NCI-H146 (cell line): Measurements from ENCODE around the gene SLC16A12.
"Not testable (repeated sequence)": the region's sequence is repeated elsewhere in the genome, so short reads cannot be mapped to it uniquely, and the experiment has no call there.

Source experiments
- DNase-seq: peaks from one replicate; lab custom pipeline; 2025; lab: John Stamatoyannopoulos, UW

SLC16A12 gene

DNA sequence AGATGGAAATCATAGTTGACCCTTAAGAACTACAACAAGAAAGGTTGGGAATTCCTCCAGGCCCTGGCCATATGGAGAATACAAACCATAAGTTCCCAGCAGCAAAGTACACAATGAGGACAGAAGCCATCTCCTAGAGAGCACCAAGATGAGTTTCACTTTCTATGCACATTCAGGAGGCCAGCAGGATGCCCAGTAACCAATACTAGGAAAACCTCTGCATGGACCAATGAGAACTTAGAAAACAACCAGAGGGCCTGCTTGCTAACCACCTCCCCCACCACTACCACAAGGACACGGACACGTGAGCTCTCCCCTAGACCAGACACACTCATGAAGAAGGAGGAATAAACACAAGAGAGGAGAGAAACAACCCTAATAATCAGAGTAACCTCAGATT, 64.8 kb downstream of the SLC16A12 start:
- no peak for DNase-seq

DNA sequence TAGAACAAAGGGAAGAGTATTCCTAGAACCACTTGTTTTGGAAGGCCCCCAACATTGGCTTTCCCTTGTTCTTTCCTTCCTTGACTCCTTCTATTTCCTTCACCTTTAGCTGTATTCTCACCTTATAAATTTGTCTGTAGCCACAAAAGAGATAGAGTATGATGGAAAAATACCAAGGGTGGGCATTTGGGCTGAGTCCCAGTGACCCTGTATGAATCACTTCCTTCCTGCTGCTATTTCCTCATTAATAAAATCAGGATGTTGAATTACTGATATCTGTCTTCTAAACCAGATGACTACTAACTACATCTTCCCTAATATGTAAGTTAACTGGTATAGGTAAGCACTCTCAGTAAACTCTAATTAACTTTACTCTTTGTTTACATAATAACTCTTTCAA, 65.9 kb downstream of the SLC16A12 start:
- no peak for DNase-seq

DNA sequence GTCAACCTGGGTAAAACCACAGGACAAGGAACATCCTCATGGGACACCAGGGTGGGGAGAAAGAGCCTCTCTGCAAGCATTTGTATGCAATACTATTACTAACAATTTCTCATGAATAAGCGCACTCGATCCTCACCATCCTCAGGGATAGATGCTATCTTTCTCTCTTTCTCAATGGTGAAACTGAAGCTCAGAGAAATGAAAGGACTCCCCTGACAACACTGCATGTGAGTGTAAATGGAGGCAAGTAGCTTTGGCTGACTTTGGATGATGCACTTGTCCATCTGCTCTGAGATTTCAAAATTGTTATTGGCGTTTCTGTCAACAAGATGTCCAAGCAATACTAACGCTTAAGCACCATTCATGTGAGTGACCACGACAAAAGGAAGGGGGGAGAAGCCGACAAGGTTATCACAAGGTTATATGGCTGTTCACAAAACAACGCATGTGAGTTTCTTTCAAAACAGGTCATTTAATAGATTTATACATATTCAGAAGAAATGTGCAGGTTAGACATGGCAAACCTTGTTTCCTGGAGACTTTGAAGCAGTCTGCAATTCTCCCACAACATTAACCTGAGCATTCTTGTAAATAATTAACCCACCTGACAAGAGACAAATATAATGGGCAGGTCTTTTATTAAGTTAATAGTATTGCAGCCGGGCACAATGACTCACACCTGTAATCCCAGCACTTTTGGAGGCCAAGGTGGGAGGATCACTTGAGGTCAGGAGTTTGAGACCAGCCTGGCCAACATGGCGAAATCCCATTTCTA, 67.0 kb downstream of the SLC16A12 start:
- DNase-seq = no peak

DNA sequence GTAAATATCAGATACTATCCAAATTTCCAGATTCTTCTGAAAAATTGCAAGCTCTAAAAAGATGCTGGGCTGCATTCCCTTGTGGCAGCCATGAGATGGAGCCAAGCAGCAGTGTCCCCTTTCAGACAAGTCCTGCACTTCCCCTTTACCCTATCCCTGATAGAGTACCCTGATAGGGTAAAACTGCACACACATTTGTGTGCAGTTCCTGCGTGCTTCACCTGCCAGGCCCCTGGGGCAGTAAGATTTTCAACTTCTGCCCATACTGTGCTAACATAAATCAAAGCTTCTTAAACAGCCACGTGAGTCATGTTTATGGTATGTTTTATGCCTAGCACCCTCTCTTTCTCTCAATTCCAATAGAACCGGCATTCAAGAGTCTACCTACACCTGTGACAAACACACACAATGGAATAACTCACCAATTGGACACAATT, 68.8 kb downstream of the SLC16A12 start:
- peak; percentile 50 for DNase-seq

DNA sequence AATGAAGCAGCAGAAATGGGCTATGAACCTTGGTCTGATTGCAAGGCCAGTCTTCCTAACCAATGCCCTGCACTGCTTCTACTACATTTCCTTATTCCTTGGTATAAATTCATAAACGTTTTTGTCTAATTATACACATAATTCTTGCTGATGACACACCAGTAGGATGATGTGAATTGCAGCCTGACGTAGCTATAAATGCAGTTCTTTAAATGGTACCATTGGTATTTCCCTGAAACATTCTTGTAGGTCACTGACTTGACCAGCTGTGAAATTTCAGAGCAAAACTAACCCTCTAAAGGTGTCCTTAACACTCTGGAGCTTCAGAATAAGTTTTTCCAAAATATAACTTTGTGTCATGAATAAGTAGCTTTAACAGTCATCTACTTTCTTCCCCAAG, 70.2 kb downstream of the SLC16A12 start:
- no peak for DNase-seq

DNA sequence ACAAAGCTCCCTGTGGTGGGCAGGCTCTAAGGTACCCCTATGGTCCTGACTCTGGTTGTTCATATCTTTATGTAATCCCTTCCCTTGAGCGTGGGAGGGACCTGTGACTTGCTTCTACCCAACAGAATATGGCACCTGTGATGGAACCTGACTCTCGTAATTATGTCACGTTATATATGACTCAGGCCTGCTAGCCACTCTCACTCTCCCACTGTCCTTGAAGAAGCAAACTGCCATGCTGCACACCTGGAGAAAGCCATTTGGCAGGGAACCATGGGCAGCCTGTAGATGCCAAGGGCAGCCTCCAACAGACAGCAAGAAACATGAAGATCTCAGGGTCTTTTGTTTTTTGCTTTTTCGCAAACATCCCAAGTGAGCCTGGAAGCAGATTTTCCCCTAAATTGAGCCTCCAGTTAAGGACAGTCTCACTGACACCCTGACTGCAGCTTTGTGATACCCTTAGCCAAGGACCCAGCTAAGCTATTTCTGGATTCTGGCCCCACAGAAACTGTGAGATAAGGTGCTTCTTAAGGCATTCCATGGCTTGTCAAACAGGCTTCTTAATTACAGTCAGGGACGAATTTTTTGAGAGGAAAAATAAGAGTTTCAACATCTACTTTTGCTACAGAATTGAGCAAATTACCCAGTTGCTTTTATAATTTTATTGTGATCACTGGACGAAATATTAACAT, 71.4 kb downstream of the SLC16A12 start:
- DNase-seq = peak; percentile 5

DNA sequence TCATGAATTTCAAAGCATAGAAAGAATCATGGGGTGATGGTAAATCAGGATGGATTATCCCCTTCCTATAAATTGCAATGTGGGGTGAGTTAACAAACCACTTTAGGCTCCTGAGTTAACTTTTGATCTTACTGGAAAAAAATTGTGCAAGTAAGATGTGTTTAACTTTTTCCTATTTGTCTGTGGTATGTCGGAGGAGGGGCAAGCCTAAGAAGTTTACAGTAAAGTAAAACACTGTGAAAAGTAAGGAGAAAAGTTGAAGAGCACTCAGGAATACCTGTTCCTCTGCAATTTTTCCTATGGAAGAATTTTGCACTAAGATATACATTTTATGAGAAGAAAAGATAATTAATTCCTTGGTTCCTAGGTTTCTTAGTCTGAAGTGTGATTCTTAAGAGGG, 76.6 kb downstream of the SLC16A12 start:
- DNase-seq = no peak

DNA sequence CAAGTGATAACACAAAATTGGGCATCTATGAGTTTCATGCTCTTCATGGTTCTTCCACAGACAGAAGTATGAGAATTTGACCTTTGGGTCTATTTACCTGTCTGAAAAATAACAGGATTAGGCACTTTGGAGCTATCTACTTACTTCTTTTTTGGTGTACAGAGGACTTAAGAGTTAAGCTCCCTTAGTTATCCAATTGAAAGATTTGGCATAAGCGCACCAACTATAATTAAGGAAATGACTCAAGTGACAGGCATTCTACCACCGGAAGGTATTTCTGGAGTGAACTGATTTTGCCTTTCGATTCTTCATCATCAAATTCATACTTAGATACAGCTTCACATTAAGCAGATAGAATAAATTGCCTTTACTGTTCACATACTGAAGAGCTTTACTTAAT, 77.1 kb downstream of the SLC16A12 start:
- no peak for DNase-seq

DNA sequence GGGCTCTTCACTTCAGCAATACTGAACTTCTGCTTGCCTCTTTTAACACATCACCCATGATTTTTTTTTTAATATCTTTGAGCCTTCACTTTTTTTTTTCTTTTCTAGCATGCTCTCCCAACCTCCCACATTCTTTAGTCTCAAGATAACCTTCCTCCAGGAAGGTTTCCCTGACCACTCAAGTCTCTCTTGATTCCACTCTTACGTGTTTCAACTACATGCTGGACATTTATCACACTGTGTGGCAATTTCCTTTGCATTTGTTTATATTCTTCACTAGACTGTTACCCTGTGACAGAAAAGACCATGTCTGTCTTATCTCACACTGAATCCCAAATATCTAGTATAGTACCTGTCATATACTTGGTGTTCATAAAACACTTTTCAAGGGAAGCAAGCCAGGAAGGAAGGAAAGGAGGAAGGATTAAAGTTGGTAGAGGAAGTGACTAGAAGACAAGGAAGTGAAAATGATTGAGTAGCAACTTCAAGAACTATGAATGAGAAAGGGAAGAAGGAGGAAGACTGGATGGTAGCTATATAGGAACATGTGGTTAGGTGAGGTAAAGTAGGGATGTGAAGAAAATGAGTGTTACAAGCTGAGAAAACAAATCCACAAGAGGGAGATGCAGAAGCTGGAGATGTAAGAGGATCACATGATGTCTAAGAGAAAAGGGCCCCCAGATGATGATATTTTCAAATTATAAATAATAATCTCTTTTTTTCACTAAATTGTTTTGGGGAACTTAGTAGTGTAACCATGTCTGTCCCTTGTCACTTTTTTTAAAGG, 80.6 kb downstream of the SLC16A12 start:
- no peak for DNase-seq

DNA sequence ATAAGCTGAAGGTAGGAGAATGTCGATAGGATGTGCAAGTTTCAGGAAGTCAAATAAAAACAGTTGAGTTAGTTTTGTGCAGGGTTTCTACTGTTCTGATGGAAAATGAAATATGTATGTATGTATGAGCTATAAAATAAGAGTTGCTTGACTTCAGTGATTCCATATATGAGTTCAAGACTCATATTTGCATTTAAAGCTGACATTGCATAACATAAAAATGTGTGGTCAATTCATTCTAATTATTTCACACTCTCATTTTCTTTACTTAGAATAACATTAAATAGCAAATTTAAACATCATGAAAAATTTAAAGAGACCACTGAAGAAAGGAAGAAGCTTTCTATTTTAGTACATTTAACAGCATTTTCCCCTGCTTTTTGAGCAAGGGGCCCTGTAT, 83.2 kb downstream of the SLC16A12 start:
- no peak for DNase-seq

DNA sequence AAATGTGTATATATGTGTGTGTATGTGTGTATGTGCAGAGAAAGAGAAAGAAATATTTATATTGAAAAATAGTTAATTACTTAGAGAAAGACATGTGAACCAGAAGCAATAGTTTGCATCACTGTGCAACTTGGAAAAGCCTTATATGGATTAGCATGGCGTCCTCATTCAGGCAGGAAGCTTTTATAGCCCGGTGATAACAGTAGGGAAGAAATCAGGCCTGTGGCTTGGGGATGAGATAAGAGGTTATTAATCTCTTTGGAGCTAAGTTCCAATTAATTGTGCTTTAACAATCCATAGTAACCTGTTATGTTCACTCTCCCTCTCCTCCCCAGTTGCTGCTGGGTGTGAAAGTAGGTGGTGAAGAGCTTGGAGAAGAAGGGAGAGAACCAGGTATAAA, 84.5 kb downstream of the SLC16A12 start:
- DNase-seq = no peak

DNA sequence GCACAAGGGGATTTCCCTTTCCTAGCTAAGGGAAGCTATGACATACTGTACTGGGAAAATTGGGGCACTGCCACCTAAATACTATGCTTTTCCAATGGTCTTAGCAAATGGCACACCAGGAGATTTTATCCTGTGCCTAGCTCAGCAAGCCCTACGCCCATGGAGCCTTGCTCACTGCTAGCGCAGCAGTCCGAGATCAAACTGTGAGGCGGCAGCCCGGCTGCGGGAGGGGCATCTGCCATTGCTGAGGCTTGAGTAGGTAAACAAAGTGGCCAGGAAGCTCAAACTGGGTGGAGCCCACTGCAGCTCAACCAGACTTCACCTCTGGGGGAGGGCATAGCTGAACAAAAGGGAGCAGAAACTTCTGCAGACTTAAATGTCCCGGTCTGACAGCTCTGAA, 90.6 kb downstream of the SLC16A12 start:
- not testable (repeated sequence) for DNase-seq

DNA sequence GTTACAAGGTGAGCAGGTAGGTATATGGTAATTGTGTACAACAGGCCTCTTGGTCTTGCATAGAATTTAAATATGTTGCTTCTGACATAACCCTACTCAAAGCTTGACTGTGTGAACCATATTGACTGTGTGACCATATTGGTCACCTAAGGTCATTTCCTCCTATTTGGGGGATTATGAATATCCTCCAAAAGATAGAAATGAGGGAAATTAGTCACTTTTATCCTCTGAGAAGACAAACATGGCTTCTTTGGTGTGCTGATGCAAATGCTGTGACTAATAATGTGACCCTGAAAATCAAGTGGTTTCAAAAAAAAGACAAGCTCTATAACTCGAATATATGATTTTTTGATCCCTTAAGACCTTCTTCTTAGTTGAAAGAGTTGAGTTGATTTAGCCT, 93.1 kb downstream of the SLC16A12 start:
- no peak for DNase-seq

DNA sequence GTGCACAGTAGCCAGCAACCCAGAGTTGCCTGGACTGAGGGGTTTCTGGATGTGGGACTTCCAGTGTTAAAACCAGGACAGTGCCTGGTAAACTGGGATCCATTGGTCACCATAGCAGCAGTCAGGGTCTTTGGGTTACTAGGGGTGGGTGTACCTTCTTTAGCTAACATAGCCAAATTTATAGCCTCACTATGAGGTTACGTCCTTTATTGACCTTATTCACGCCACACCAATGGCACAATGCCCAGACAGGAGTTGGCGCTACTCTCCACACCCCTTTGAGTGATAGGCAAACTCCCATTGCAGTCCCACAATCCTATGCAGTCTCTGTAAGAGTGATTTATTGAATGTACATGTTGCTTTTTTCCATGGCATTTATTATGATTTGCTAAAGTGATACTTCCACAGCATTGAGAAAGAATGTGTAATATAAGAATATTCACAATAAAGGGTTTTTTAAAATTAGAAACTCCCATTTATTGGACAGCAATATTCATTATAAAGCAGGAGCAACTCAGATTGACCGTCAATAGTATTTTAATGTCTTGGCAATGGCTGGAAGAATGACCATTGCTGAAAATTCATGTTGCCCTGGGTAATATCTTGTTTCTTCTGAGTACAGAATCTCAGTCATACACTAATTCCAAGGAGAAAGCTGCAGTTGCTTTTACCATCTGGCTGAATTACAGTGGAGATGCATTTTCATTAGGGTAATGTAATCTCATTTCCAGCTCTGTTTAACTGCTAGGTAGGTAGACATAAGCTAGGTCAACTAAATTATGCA, 95.0 kb downstream of the SLC16A12 start:
- peak; percentile 19 for DNase-seq

DNA sequence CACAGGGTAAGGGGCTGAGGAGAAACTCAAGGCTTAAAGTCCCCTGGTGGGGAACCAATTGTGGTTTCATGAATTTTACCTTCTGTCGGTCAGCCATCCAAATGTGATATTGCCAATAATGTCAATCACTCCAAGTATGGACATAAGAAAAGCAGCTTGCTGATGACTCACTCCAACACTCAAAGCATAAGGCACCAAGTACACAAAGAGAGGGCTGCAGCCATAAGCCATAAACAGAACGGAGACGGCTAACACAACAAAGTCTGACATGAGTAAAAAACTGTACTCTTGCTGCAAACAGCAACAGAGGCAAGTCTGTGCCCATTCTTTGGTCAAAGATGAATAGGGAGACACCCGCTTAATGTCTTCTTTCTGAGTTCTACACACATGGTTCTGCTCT, 96.9 kb downstream of the SLC16A12 start:
- DNase-seq = no peak

DNA sequence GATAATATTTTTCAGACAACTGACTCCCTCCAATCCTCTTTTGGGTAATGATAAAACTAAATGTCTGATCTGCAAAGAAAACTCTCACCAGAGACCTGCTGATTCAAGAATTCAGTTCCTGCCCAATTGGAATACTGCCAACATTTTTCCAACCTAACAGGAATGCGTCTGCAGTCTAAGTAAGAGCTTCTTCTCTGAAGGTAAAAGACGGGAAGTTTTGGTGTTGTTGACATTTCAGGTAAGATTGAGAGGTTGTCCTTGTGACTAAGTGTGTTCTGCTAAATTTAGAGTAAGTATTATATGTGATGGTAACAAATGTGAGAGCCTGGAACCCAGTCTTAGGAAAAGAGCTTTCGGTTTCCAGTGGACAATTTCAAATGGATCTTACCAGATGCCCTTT, 103.4 kb downstream of the SLC16A12 start:
- no peak for DNase-seq

DNA sequence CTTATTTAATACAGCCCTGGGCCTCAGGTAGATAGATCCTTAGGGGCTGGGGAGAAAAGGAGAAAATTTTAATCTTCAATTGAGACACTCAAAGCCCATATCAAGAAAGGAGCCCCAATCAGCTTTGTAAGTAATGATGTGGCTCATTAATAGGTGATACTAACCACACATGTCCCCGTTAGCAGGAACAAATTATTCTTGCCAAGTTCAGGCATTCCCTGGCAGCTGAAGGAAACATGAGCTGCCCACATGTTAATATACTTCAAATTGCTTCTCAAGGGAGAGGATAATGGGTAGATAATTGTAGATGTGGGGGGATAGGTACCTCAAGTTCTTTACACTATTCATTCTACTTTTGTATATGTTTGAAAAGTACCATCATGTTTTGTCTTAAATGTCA, 106.5 kb downstream of the SLC16A12 start:
- DNase-seq = no peak

DNA sequence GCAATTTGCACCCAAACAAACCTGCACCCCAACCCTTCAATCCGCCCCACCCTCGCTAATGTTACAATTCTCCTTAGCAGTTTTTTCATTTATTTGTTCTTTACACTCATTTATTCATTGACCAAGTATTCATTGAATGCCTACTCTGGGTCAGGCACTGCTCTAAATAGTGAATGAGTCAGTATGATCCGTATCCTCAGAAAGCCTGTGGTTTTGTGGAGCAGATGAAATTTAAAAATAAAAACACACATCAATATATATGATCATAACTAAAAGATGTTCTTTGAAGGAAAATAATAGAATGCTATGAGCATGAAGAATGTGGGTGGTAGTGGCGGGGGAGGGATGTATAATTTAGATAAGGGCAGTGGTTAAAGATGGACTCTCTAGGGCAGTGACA, 107.8 kb downstream of the SLC16A12 start:
- no peak for DNase-seq

DNA sequence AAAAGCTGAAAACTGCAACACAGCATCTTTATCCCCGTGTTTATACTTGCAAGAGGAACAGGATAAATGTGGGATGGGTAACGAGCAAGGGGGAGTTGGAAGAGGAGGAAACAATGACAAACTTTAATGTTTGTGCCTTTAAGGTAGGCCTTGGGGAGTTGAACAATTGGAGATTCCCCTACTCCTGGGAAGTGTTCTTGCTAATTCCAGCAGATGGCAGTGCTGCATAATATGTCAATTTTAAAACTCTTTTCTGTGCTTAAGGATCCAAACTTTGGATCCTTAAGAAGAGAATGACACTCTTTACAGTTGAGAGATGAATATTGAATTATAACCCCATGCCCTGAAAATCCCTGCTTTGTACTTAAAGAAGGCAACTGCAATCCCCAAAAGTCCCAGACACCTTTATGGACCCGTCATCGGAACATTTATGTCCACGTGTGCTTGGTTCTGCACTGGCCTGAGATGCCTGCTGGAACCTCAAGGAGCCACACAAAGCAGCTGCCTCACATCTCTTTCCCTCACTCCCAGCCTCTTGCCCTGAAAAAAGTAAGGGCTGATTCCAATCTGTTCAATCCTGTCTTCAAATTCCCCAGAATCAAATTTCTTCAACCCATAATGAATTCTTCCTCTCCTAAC, 109.0 kb downstream of the SLC16A12 start:
- DNase-seq = peak; percentile 42

DNA sequence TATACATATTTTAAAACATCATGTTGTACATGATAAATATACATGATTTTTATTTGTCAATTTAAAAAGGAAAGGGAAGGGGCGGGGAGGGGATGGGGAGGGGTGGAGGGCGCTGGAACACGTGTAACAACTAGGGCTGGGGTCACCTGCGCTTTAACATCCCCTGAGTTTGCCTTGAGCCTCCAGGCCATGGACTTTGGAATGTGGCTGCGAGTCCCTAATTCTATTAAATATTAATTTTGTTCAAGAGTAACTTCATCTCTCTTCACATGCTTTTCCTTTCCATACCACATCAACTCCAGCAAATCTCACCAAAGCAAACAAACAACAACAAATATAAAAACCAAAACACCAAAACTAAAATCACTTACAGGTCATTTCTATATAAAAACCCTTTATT, 110.4 kb downstream of the SLC16A12 start:
- DNase-seq = no peak

DNA sequence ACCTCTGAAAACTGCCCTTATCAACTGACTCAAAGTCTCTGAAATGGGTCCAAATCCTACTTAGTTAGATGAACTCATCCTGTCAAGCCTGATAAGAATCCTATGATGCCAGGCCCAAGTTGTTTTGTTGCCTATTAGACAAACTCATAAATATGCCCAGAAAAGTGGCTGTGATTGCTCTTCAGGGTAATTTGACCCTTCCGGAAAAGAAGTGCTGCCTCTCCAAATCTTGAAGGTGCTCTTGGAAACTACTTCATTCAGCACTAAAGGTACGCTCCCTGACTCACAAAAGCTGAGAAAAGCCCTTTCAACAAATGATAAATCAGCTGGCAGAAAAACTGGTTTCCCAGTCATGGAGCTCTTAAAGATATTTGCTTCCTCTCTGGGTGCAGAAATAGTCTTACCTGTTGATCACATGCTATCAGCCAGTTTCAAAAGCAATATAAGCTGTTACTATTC, 114.3 kb downstream of the SLC16A12 start:
- DNase-seq = no peak

DNA sequence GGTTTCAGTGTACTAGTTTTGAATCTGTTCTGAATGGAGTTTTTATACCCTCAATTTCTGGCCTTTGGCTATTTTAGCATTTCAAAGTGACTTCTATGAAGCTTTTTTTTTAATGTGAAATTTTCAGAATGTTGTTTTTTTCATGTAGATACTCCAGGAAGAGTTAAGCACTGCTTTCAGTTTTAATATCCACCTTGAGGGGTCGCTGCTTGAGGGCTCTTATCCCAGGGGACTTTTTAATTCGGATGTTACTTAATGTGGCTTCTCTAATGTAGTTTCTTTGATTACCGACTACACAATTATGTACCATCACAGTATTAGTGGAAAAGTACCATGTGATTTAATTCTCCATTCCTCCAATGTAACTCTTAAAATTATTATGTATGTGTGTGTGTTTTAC, 115.8 kb downstream of the SLC16A12 start:
- no peak for DNase-seq
